ENCODE data around the gene KLHDC1. TPM values are rescaled to one million over a fixed set of nuclear protein-coding genes. Genes with fewer than 3 reads are reported as not detected.
"Not testable (repeated sequence)": the region's sequence is repeated elsewhere in the genome, so short reads cannot be mapped to it uniquely, and the experiment has no call there.

The KLHDC1 gene
- total and polyA plus RNA-seq, 9 of the 15 experiments (the other 6 are each of a cell fraction or from before 2014, with no cell fraction given) = 0.08 to 0.41 (median 0.18) TPM

DNA sequence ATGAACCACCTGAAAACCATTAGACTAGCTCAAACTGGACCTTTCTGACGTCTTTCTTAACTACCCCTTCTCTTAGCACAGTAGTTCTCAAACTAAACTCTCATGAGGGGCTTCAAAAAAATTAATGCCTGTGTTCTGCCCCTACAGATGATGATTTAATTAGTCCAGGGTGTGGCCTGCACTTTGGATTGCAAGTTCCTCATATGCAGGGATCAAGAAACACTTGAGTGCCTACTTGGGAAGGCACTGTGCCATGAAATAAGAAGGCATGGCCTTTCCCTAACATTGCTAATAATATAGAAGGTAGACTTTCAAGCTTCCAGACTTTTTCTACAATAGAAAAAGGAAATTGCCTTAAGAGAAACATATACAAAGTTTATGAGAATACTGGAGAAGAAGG lies 52.3 kb downstream of the KLHDC1 start:
- H3K9me3 ChIP-seq (replicated peaks; ENCODE audit: control insufficient read depth, insufficient read depth, low read depth, low read length) = no peaks in the 10 kb centered on the region
- CTCF ChIA-PET (ENCODE audit: low intra/inter-chr PET ratio) = no interaction called here
- in situ Hi-C loops (cut with MboI) = no loop called here
- POLR2A ChIA-PET = no interaction called here
- ATAC-seq = no peak
- WGBS (ENCODE audit: insufficient coverage, low coverage, missing lambda C conversion rate) = 0% methylated on average over 1 of the region's 1 CpG
- no peaks in the 10 kb centered on the region for H4K20me1 ChIP-seq (replicated peaks; ENCODE audit: control insufficient read depth, insufficient read depth, low read length)
- DNase-seq (ENCODE audit: extremely low read depth in 1 of 4, low spot score in 3 of 4) = no peak
- no peaks in the 10 kb centered on the region for H3K79me2 ChIP-seq (ENCODE audit: control insufficient read depth, insufficient read depth, low read length)
- H3K9me1 ChIP-seq (ENCODE audit: control insufficient read depth, insufficient read depth, low read length) = no peaks in the 10 kb centered on the region
- TF ChIP-seq THRAP3 (IDR thresholded peaks at IDR 0.05; ENCODE audit: borderline replicate concordance) (no peak), ETV1 (tag; conservative IDR thresholded peaks at IDR 0.05; ENCODE audit: low read depth) (no peak), MECOM (CRISPR knock-in tag; IDR thresholded peaks at IDR 0.05) (no peak), ZNF41 (CRISPR knock-in tag; conservative IDR thresholded peaks at IDR 0.05) (no peak), TEAD1 (CRISPR knock-in tag; IDR thresholded peaks at IDR 0.05) (no peak), ZC3H8 (IDR thresholded peaks at IDR 0.05) (no peak), TRIM25 (IDR thresholded peaks at IDR 0.05; ENCODE audit: borderline replicate concordance) (no peak)
- TF ChIP-seq, protein P1, sequence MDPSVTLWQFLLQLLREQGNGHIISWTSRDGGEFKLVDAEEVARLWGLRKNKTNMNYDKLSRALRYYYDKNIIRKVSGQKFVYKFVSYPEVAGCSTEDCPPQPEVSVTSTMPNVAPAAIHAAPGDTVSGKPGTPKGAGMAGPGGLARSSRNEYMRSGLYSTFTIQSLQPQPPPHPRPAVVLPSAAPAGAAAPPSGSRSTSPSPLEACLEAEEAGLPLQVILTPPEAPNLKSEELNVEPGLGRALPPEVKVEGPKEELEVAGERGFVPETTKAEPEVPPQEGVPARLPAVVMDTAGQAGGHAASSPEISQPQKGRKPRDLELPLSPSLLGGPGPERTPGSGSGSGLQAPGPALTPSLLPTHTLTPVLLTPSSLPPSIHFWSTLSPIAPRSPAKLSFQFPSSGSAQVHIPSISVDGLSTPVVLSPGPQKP (CRISPR knock-in tag; IDR thresholded peaks at IDR 0.05) = no peak
- TF ChIP-seq, protein P2, sequence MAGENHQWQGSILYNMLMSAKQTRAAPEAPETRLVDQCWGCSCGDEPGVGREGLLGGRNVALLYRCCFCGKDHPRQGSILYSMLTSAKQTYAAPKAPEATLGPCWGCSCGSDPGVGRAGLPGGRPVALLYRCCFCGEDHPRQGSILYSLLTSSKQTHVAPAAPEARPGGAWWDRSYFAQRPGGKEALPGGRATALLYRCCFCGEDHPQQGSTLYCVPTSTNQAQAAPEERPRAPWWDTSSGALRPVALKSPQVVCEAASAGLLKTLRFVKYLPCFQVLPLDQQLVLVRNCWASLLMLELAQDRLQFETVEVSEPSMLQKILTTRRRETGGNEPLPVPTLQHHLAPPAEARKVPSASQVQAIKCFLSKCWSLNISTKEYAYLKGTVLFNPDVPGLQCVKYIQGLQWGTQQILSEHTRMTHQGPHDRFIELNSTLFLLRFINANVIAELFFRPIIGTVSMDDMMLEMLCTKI (IDR thresholded peaks at IDR 0.05; ENCODE audit: partially characterized antibody) = no peak
- TF ChIP-seq, protein P3, sequence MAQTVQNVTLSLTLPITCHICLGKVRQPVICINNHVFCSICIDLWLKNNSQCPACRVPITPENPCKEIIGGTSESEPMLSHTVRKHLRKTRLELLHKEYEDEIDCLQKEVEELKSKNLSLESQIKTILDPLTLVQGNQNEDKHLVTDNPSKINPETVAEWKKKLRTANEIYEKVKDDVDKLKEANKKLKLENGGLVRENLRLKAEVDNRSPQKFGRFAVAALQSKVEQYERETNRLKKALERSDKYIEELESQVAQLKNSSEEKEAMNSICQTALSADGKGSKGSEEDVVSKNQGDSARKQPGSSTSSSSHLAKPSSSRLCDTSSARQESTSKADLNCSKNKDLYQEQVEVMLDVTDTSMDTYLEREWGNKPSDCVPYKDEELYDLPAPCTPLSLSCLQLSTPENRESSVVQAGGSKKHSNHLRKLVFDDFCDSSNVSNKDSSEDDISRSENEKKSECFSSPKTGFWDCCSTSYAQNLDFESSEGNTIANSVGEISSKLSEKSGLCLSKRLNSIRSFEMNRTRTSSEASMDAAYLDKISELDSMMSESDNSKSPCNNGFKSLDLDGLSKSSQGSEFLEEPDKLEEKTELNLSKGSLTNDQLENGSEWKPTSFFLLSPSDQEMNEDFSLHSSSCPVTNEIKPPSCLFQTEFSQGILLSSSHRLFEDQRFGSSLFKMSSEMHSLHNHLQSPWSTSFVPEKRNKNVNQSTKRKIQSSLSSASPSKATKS (CRISPR knock-in tag; IDR thresholded peaks at IDR 0.05) = no peak
- intact Hi-C loops (cut with micrococcal nuclease) = no loop called here
- H3K4me3 ChIP-seq = no peak overlapping the region
- H2AFZ ChIP-seq (ENCODE audit: low read depth, low read length) = no peak overlapping the region
- no peak overlapping the region for H3K27ac ChIP-seq (ENCODE audit: extremely low read depth, low read depth, low read length)
- no peaks in the 10 kb centered on the region for H3K27me3 ChIP-seq (ENCODE audit: control insufficient read depth in 2 of 2, insufficient read depth in 2 of 2, low read length in 2 of 2)
- H3K4me1 ChIP-seq (replicated peaks in 1 of 2; ENCODE audit: control insufficient read depth in 2 of 2, insufficient read depth in 2 of 2, low read length in 2 of 2) = no peaks in the 10 kb centered on the region
- no TSS peak for BruUV-seq (replicated peaks)
- FAIRE-seq = no peak
- H3K9ac ChIP-seq (ENCODE audit: insufficient read depth in 1 of 2, low read depth in 2 of 2, low read length in 2 of 2) = no peak overlapping the region
- no peak overlapping the region for H3K4me2 ChIP-seq (ENCODE audit: insufficient read depth, low read length)
- H3K36me3 ChIP-seq (ENCODE audit: control insufficient read depth, insufficient read depth, low read length) = no peaks in the 10 kb centered on the region

DNA sequence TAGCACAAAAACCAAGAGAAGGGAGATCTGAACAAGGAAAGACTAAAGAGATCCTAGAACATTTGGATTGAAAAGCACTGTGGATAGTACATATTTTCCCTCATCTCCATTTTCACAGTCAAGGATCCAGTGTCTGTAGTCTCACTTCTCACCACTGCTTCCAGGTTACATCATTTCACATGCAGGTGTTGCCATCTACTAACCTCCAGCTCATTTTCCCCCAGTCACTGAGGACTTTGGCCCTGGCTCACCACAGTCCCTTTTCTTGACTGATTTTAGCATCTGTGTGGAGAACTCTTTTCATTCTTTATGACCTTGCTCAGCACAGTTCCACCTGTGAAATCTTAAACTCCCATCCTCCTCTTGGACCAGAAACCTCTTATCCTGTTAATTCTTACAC lies 53.6 kb downstream of the KLHDC1 start:
- in situ Hi-C loops (cut with MboI); H3K4me3 ChIP-seq; H2AFZ ChIP-seq (ENCODE audit: low read depth, low read length); H3K9me3 ChIP-seq (replicated peaks; ENCODE audit: control insufficient read depth, insufficient read depth, low read depth, low read length); H3K27ac ChIP-seq (ENCODE audit: extremely low read depth, low read depth, low read length); H3K9me1 ChIP-seq (ENCODE audit: control insufficient read depth, insufficient read depth, low read length); H3K27me3 ChIP-seq (ENCODE audit: control insufficient read depth in 2 of 2, insufficient read depth in 2 of 2, low read length in 2 of 2); POLR2A ChIA-PET; ATAC-seq; intact Hi-C loops (cut with micrococcal nuclease); DNase-seq (ENCODE audit: extremely low read depth in 1 of 4, low spot score in 3 of 4); H3K79me2 ChIP-seq (ENCODE audit: control insufficient read depth, insufficient read depth, low read length); H3K4me1 ChIP-seq (replicated peaks in 1 of 2; ENCODE audit: control insufficient read depth in 2 of 2, insufficient read depth in 2 of 2, low read length in 2 of 2); FAIRE-seq; H3K9ac ChIP-seq (ENCODE audit: insufficient read depth in 1 of 2, low read depth in 2 of 2, low read length in 2 of 2); H3K36me3 ChIP-seq (ENCODE audit: control insufficient read depth, insufficient read depth, low read length); CTCF ChIA-PET (ENCODE audit: low intra/inter-chr PET ratio); H3K4me2 ChIP-seq (ENCODE audit: insufficient read depth, low read length); BruUV-seq (replicated peaks); H4K20me1 ChIP-seq (replicated peaks; ENCODE audit: control insufficient read depth, insufficient read depth, low read length): not testable (repeated sequence)

All from K562 (cell line).